Measurements from ENCODE around the gene ANK2.
A peak's percentile ranks its signal among the peaks of the same experiment; 100 is the strongest.
"Not testable (repeated sequence)": the region's sequence is repeated elsewhere in the genome, so short reads cannot be mapped to it uniquely, and the experiment has no call there.

ANK2 gene

GRCh38 chr4:113189546-113189945 lies 140.1 kb downstream of the ANK2 start:
- DNase-seq (ENCODE audit: low read depth, low spot score) = no peak

- no peak for DNase-seq (ENCODE audit: low read depth, low spot score)
Observed at GRCh38 chr4:113209153-113209552, 159.7 kb downstream of the ANK2 start.

GRCh38 chr4:113209652-113210320 lies 160.3 kb downstream of the ANK2 start:
- no peak for DNase-seq (ENCODE audit: low read depth, low spot score)

- no peak for DNase-seq (ENCODE audit: low read depth, low spot score)
Observed at GRCh38 chr4:113212613-113213012, 163.2 kb downstream of the ANK2 start.

GRCh38 chr4:113221990-113222389 lies 172.5 kb downstream of the ANK2 start:
- no peak for DNase-seq (ENCODE audit: low read depth, low spot score)

GRCh38 chr4:113222471-113222870 lies 173.0 kb downstream of the ANK2 start:
- no peak for DNase-seq (ENCODE audit: low read depth, low spot score)

- DNase-seq (ENCODE audit: low read depth, low spot score) = no peak
Observed at GRCh38 chr4:113223001-113223400, 173.5 kb downstream of the ANK2 start.

- no peak for DNase-seq (ENCODE audit: low read depth, low spot score)
Observed at GRCh38 chr4:113232194-113232593, 182.7 kb downstream of the ANK2 start.

- no peak for DNase-seq (ENCODE audit: low read depth, low spot score)
Observed at GRCh38 chr4:113236916-113237315, 187.5 kb downstream of the ANK2 start.

- DNase-seq (ENCODE audit: low read depth, low spot score) = no peak
Observed at GRCh38 chr4:113243312-113243711, 193.9 kb downstream of the ANK2 start.

GRCh38 chr4:113244747-113245146 lies 195.3 kb downstream of the ANK2 start:
- not testable (repeated sequence) for DNase-seq (ENCODE audit: low read depth, low spot score)

- DNase-seq (ENCODE audit: low read depth, low spot score) = peak; percentile 33
Observed at GRCh38 chr4:113248320-113248719, 198.9 kb downstream of the ANK2 start.

GRCh38 chr4:113255628-113256027 lies 206.2 kb downstream of the ANK2 start:
- DNase-seq (ENCODE audit: low read depth, low spot score) = no peak

GRCh38 chr4:113256946-113257345 lies 207.5 kb downstream of the ANK2 start:
- no peak for DNase-seq (ENCODE audit: low read depth, low spot score)

- no peak for DNase-seq (ENCODE audit: low read depth, low spot score)
Observed at GRCh38 chr4:113260688-113261087, 211.2 kb downstream of the ANK2 start.

GRCh38 chr4:113263274-113263673 lies 213.8 kb downstream of the ANK2 start:
- DNase-seq (ENCODE audit: low read depth, low spot score) = no peak

GRCh38 chr4:113270520-113271319 lies 221.3 kb downstream of the ANK2 start:
- DNase-seq (ENCODE audit: low read depth, low spot score) = no peak

GRCh38 chr4:113272523-113272922 lies 223.1 kb downstream of the ANK2 start:
- no peak for DNase-seq (ENCODE audit: low read depth, low spot score)

GRCh38 chr4:113273721-113274220 lies 224.3 kb downstream of the ANK2 start:
- DNase-seq (ENCODE audit: low read depth, low spot score) = no peak

GRCh38 chr4:113276464-113277170 lies 227.2 kb downstream of the ANK2 start:
- DNase-seq (ENCODE audit: low read depth, low spot score) = no peak

- no peak for DNase-seq (ENCODE audit: low read depth, low spot score)
Observed at GRCh38 chr4:113278324-113278934, 229.0 kb downstream of the ANK2 start.

GRCh38 chr4:113285501-113285900 lies 236.0 kb downstream of the ANK2 start:
- DNase-seq (ENCODE audit: low read depth, low spot score) = no peak
